Raji (cell line): Measurements from ENCODE around the gene IQCE.

Source experiments
- POLR2A ChIP-seq: IDR thresholded peaks from 2 replicates; pipeline ENCODE4 v1.6.1; 2011; ENCODE audit warnings: low read depth, low read length, control low read depth; ENCODE audit not compliant: insufficient read depth

IQCE gene

GRCh38 chr7:2518737-2519118 lies 40.1 kb upstream of the IQCE start:
- no peak for TF ChIP-seq POLR2A

GRCh38 chr7:2519119-2519930 lies 39.5 kb upstream of the IQCE start, which contains the start of gene LFNG:
Gene LFNG (plus strand): TSS chr7:2519774. CDS start chr7:2519862, 88 bp downstream.
- TF ChIP-seq POLR2A = peak; percentile 39; the same call in 1 of the 2 replicates

- no peak for TF ChIP-seq POLR2A
Observed at GRCh38 chr7:2520131-2520760, 38.5 kb upstream of the IQCE start.

- TF ChIP-seq POLR2A = no peak
Observed at GRCh38 chr7:2520761-2521290, 38.0 kb upstream of the IQCE start.

- no peak for TF ChIP-seq POLR2A
Observed at GRCh38 chr7:2521341-2521745, 37.4 kb upstream of the IQCE start.

- TF ChIP-seq POLR2A = no peak
Observed at GRCh38 chr7:2521952-2522591, 36.7 kb upstream of the IQCE start.

- no peak for TF ChIP-seq POLR2A
Observed at GRCh38 chr7:2522780-2523433, 35.9 kb upstream of the IQCE start.

GRCh38 chr7:2523461-2523936 lies 35.3 kb upstream of the IQCE start:
- no peak for TF ChIP-seq POLR2A

GRCh38 chr7:2523941-2524807 lies 34.6 kb upstream of the IQCE start:
- no peak for TF ChIP-seq POLR2A

- TF ChIP-seq POLR2A = no peak
Observed at GRCh38 chr7:2524808-2525657, 33.7 kb upstream of the IQCE start.

GRCh38 chr7:2525658-2526630 lies 32.8 kb upstream of the IQCE start:
- TF ChIP-seq POLR2A = no peak
